Pancreas (tissue), 10 donors: Measurements from ENCODE around the gene SLC4A2. TPM values are rescaled to one million over a fixed set of nuclear protein-coding genes. Genes with fewer than 3 reads are reported as not detected.

Source experiments
- ATAC-seq, 4 donors: fragments of 200-7000 bp; cut with Tn5 transposase; one replicate each; pipeline versions ENCODE4 v1.8.0 to v1.9.1; 2020; ENCODE audit warnings: mild to moderate bottlenecking in 4 of 4, moderate library complexity in 4 of 4
- DNase-seq, 6 donors: peaks; one replicate each; pipeline ENCODE4 v3.0.0-alpha.2; 2020
- FAIRE-seq: peaks from 2 replicates; lab custom pipeline; 2012; peaks lifted over from hg19 to GRCh38; lab: Jason Lieb, UNC
- H3K27ac ChIP-seq, 4 donors: fragments of 200-600 bp; sonication (generic); 1 replicate in 3 of 4; 2 replicates in 1 of 4; pipeline versions ENCODE4 v1.5.0 to v1.8.0; 2020
- H3K27me3 ChIP-seq, 4 donors: fragments of 200-600 bp; one replicate each; pipeline ENCODE4 v1.8.0; 2021
- H3K36me3 ChIP-seq, 3 donors: fragments of 200-600 bp; sonication (generic) in 1 of 3; one replicate each; pipeline versions ENCODE4 v1.5.0 to v1.8.0; 2020 to 2021
- H3K4me1 ChIP-seq, 3 donors: fragments of 200-600 bp; one replicate each; pipeline ENCODE4 v1.8.0; 2021
- H3K4me3 ChIP-seq, 4 donors: fragments of 200-600 bp; sonication (generic) in 2 of 4; one replicate each; pipeline versions ENCODE4 v1.5.0 to v1.8.0; 2020 to 2021
- H3K9me3 ChIP-seq, 4 donors: fragments of 200-600 bp; one replicate each; pipeline ENCODE4 v1.8.0; 2021
- CTCF ChIP-seq, 4 donors: fragments of 200-600 bp; sonication (generic) in 3 of 4; IDR thresholded peaks; one replicate each; pipeline versions ENCODE4 v1.5.0 to v1.8.0; 2021; ENCODE audit warnings: antibody characterized with exemption in 4 of 4
- WGBS, 2 donors: extraction: QIAGEN DNeasy Blood & Tissue Kit; methylation state at CpG; one replicate each; pipeline ENCODE4 v1.1.7; 2013; 5-methylcytosine and 5-hydroxymethylcytosine counted together
- intact Hi-C, 3 donors: fragments of 100-400 bp; cut with DNase I; formaldehyde crosslinking; loops; one replicate each; pipeline versions ENCODE4 v1.11.1 to v1.14.2; 2022
- polyA plus RNA-seq, 2 donors: library from polyadenylated mRNA; stranded (reverse); fragments of 200-250 nt; gene quantifications; one replicate each; pipeline ENCODE4 v1.2.3, GENCODE V29; 2013
- total RNA-seq, 6 donors: library from RNA; stranded (reverse); fragmentation: NEBNext Ultra II Directional in 4 of 6; extraction: Animal tissue kit (Norgen Biotek cat#: 25700) in 4 of 6; gene quantifications; one replicate each; pipeline versions ENCODE4 v1.2.1 to v1.2.4, GENCODE V29; 2021 to 2023
- donor health status: healthy with polysubstance abuse.
- donor health status: DM: no; HTN: no; CAD: no; lungs with moderate emphysema.
- donor health status: DM: no; HTN: no; CAD: no.
- donor health status: control.
- donor health status: control.
- donor health status: Bipolar disorder and iron deficiency.
- donor health status: DM: yes; HTN: yes; CAD: no.
- donor health status: DM: no; HTN: no; CAD: no.
- donor health status: DM: no; HTN: no; CAD: no.
- donor health status: DM: yes; HTN: yes; CAD: no.

SLC4A2 gene
- total and polyA plus RNA-seq, 8 donors: 69.2 to 211 (median 87.2) TPM

- DNase-seq (no peak), ATAC-seq (no peak), FAIRE-seq (no peak)
- intact Hi-C loops: no loop called here
- peaks cover 0 to 8% (median 0%) of the 10 kb centered on the region in 4 donors for H3K27me3 ChIP-seq
- no peak for TF ChIP-seq CTCF (IDR thresholded peaks at IDR 0.05)
- H3K36me3 ChIP-seq: no peaks in the 10 kb centered on the region
- H3K4me3 ChIP-seq: no peak overlapping the region
- H3K9me3 ChIP-seq: no peaks in the 10 kb centered on the region
- 75 to 89% methylated on average over 8 of the region's 8 CpGs for WGBS, 2 donors
- H3K4me1 ChIP-seq: peaks cover 0 to 20% (median 0%) of the 10 kb centered on the region in 3 donors
- no peak overlapping the region for H3K27ac ChIP-seq
Observed at GRCh38 chr7:151014950-151015349, 44.4 kb upstream of the SLC4A2 start.

- Histone ChIP-seq H3K27ac (no peak overlapping the region), H3K4me1 (peaks cover 0 to 20% (median 0%) of the 10 kb centered on the region in 3 donors), H3K4me3 (no peak overlapping the region), H3K27me3 (peaks cover 0 to 8% (median 0%) of the 10 kb centered on the region in 4 donors), H3K9me3 (no peaks in the 10 kb centered on the region), H3K36me3 (no peaks in the 10 kb centered on the region)
- DNase-seq (peak in 1 of 6 donors; percentile 49), ATAC-seq (no peak), FAIRE-seq (no peak)
- no peak for TF ChIP-seq CTCF (IDR thresholded peaks at IDR 0.05)
- WGBS, 2 donors: 79 to 87% methylated on average over 5 of the region's 5 CpGs
- intact Hi-C loops: no loop called here
Observed at GRCh38 chr7:151015967-151016366, 43.4 kb upstream of the SLC4A2 start.

GRCh38 chr7:151016505-151016904 lies 42.9 kb upstream of the SLC4A2 start:
- Histone ChIP-seq H3K27me3 (peaks cover 0 to 8% (median 0%) of the 10 kb centered on the region in 4 donors), H3K4me1 (peaks cover 0 to 20% (median 0%) of the 10 kb centered on the region in 3 donors), H3K36me3 (no peaks in the 10 kb centered on the region), H3K9me3 (no peaks in the 10 kb centered on the region), H3K4me3 (no peak overlapping the region), H3K27ac (no peak overlapping the region)
- TF ChIP-seq CTCF (IDR thresholded peaks at IDR 0.05): no peak
- 71 to 83% methylated on average over 8 of the region's 8 CpGs for WGBS, 2 donors
- DNase-seq: peak in 1 of 6 donors; percentile 60
- no peak for ATAC-seq
- intact Hi-C loops: no loop called here
- FAIRE-seq: no peak

GRCh38 chr7:151016942-151017341 lies 42.4 kb upstream of the SLC4A2 start:
- Histone ChIP-seq H3K9me3 (no peaks in the 10 kb centered on the region), H3K4me1 (peaks cover 0 to 20% (median 0%) of the 10 kb centered on the region in 3 donors), H3K27ac (no peak overlapping the region), H3K4me3 (no peak overlapping the region), H3K27me3 (peaks cover 0 to 8% (median 0%) of the 10 kb centered on the region in 4 donors), H3K36me3 (no peaks in the 10 kb centered on the region)
- intact Hi-C loops: no loop called here
- FAIRE-seq (no peak), ATAC-seq (no peak), DNase-seq (peak in 1 of 6 donors; percentile 58)
- 78% methylated on average over 15 of the region's 15 CpGs for WGBS, 2 donors
- TF ChIP-seq CTCF (IDR thresholded peaks at IDR 0.05): no peak

GRCh38 chr7:151017370-151017952 lies 41.9 kb upstream of the SLC4A2 start:
- H3K9me3 ChIP-seq: no peaks in the 10 kb centered on the region
- no peaks in the 10 kb centered on the region for H3K36me3 ChIP-seq
- TF ChIP-seq CTCF (IDR thresholded peaks at IDR 0.05): no peak
- intact Hi-C loops: no loop called here
- peaks cover 0 to 8% (median 0%) of the 10 kb centered on the region in 4 donors for H3K27me3 ChIP-seq
- WGBS, 2 donors: 32 to 35% methylated on average over 13 of the region's 13 CpGs
- peaks cover 0 to 20% (median 0%) of the 10 kb centered on the region in 3 donors for H3K4me1 ChIP-seq
- no peak overlapping the region for H3K27ac ChIP-seq
- no peak for ATAC-seq
- H3K4me3 ChIP-seq: no peak overlapping the region
- peak in 1 of 6 donors; percentile 49 for DNase-seq
- FAIRE-seq: no peak
